ENCODE data around the gene PALD1. TPM values are rescaled to one million over a fixed set of nuclear protein-coding genes. Genes with fewer than 3 reads are reported as not detected.
A peak's percentile ranks its signal among the peaks of the same experiment; 100 is the strongest.

Gene PALD1
- total RNA-seq, 3 donors from 2014 or later, result 0.90 to 2.6 (median 1.3) TPM

DNA sequence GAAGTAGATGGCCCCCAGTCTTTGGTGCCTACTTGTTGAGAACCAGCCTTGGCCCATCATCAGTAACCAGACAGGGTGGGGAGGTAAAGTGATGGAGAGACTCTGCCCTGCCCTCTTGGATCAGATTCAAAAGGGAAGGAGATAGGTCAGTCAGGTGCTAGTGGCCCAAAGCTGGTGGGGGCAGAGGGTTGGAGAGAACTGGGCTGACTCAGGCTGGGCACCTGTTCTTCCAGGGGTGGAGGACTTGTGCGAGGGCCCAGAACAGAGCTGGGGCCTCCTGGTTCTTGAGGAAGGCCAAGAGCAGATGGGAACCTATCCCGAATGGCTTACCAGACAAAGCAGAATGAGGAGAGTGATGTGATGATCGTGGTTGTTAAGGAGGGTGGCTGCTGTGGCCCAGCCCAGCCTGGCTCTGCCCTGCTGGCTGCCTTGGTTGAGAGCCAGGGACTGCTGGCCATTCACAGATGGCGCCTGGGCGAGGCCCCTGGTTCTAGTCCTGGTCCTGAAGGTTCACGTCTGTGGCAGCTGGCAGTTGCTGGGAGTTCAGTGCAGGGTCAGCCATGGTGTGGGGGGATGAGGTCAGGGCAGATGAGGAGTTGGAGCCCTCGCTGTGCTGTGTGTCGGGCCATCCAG, 36.6 kb downstream of the PALD1 start:
- no peak for DNase-seq
- no peak for ATAC-seq
- Mint-ChIP-seq H3K27me3 (ENCODE audit: low read depth) (peaks cover 3% of the 10 kb centered on the region), H3K36me3 (ENCODE audit: insufficient read depth) (no peaks in the 10 kb centered on the region), H3K4me1 (ENCODE audit: low read depth) (peaks cover 2% of the 10 kb centered on the region), H3K4me3 (no peak overlapping the region), H3K9me3 (no peaks in the 10 kb centered on the region)

DNA sequence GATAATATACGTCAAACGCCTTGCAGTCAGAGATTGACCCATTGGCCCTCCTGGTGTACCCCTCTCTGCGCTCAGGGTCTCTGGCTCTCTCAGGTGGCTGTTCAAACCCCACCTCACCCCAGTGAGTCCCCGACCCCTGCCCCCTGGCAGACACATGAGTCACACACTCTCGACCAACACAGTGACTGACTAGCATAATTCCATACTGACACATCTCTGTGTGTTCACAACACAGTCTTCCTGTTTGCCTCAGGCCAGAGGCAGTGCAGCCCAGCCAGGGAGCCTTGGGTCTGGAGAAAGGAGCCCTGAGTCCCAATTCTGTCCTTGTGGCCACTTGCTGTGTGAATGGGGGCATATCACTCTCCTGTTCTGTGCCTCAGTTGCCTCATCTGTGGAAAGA, 40.1 kb downstream of the PALD1 start:
- DNase-seq, result no peak
- no peak overlapping the region for H3K4me3 Mint-ChIP-seq
- peaks cover 2% of the 10 kb centered on the region for H3K4me1 Mint-ChIP-seq (ENCODE audit: low read depth)
- ATAC-seq, result no peak
- no peaks in the 10 kb centered on the region for H3K36me3 Mint-ChIP-seq (ENCODE audit: insufficient read depth)
- no peaks in the 10 kb centered on the region for H3K9me3 Mint-ChIP-seq
- H3K27me3 Mint-ChIP-seq (ENCODE audit: low read depth), result no peaks in the 10 kb centered on the region

DNA sequence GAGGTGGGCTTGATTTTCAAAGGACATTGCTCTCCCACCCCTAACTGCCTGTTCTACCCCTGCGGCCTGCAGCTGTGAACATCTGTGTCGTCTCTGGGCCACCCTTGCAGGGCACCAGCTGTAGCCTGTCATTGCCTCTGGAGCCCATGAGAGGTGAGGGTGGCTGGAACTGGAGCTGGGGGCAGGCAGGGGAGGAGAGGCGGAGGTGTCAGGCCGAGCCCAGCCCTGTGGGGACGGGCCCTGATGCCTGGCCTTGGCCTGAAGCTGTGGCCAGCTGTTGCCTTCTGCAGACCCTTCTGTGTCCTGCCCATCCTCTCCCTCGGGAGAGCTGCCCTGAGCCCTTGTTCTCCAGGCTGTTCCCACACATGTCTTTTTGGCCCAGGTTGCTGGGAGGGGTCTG, 44.5 kb downstream of the PALD1 start:
- no peaks in the 10 kb centered on the region for H3K9me3 Mint-ChIP-seq
- ATAC-seq (no peak), DNase-seq (no peak)
- H3K4me1 Mint-ChIP-seq (ENCODE audit: low read depth), result no peaks in the 10 kb centered on the region
- no peaks in the 10 kb centered on the region for H3K27me3 Mint-ChIP-seq (ENCODE audit: low read depth)
- H3K36me3 Mint-ChIP-seq (ENCODE audit: insufficient read depth), result no peaks in the 10 kb centered on the region
- no peak overlapping the region for H3K4me3 Mint-ChIP-seq

- no peak for DNase-seq
- Mint-ChIP-seq H3K36me3 (ENCODE audit: insufficient read depth) (no peaks in the 10 kb centered on the region), H3K4me3 (no peak overlapping the region), H3K4me1 (ENCODE audit: low read depth) (no peaks in the 10 kb centered on the region), H3K27me3 (ENCODE audit: low read depth) (no peaks in the 10 kb centered on the region), H3K9me3 (no peaks in the 10 kb centered on the region)
- ATAC-seq, result no peak
Measured at GRCh38 chr10:70523549-70523948, 45.0 kb downstream of the PALD1 start.

DNA sequence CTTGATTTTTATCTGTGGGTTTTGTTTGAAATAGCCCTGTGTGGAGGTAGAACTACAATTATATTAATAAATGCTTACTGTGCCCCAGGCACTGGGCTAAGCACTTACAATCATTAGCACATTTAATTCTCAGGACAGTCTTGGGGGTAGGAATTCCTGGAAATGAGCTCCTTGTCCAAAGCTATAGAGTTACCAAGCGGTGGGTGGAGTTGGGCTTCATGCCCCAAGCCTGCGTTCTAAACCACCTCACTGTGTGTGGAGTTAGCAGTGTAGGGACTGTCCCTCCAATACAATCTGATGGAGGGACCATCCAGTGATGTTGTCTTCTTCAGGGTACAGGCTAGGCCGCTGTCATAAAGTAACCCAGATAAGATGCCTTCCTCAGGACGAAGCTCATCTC, 49.7 kb downstream of the PALD1 start:
- ATAC-seq (no peak), DNase-seq (no peak)
- Mint-ChIP-seq H3K27me3 (ENCODE audit: low read depth) (no peaks in the 10 kb centered on the region), H3K9me3 (no peaks in the 10 kb centered on the region), H3K36me3 (ENCODE audit: insufficient read depth) (no peaks in the 10 kb centered on the region), H3K4me1 (ENCODE audit: low read depth) (no peaks in the 10 kb centered on the region), H3K4me3 (no peak overlapping the region)

- Mint-ChIP-seq H3K4me1 (ENCODE audit: low read depth) (no peaks in the 10 kb centered on the region), H3K36me3 (ENCODE audit: insufficient read depth) (no peaks in the 10 kb centered on the region), H3K4me3 (no peak overlapping the region), H3K9me3 (no peaks in the 10 kb centered on the region), H3K27me3 (ENCODE audit: low read depth) (no peaks in the 10 kb centered on the region)
- ATAC-seq (peak in 1 of 2 donors; percentile 48), DNase-seq (no peak)
Measured at GRCh38 chr10:70528741-70529362, 50.3 kb downstream of the PALD1 start.

DNA sequence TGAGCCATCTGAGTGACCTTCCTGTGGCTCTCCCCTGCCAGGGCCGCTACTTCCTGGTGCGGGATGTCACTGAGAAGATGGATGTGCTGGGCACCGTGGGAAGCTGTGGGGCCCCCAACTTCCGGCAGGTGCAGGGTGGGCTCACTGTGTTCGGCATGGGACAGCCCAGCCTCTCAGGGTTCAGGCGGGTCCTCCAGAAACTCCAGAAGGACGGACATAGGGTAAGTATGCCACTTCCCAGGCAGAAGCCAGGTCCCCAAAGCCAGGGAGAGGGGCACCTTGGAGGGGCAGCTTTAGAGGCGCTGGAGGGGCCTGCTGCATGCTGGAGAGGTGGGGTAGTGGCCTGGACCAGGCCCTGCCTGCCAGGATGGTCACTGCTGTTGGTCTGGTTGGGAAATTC, 51.3 kb downstream of the PALD1 start:
- no peak for DNase-seq
- H3K4me1 Mint-ChIP-seq (ENCODE audit: low read depth), result no peaks in the 10 kb centered on the region
- no peaks in the 10 kb centered on the region for H3K36me3 Mint-ChIP-seq (ENCODE audit: insufficient read depth)
- no peak for ATAC-seq
- no peaks in the 10 kb centered on the region for H3K9me3 Mint-ChIP-seq
- H3K4me3 Mint-ChIP-seq, result no peak overlapping the region
- no peaks in the 10 kb centered on the region for H3K27me3 Mint-ChIP-seq (ENCODE audit: low read depth)

DNA sequence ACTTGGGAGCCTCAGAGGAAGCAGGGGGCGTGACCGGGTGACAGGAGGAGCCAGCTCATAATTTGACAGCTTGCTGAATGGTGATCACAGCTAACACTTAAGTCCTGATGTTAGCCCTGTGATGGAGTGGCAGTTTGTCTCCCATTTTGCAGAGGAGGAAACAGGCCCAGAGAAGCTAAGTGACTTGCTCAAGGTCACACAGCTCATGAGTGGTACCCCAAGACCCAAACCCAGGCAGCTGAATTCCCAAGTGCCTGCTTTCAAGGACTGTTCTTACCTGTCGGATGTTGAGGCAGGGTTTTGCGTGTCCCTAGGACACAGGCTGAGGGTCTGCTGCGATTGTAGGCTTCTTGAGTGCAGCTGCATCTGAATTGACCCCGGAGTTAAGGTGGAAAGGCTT, 51.7 kb downstream of the PALD1 start:
- Mint-ChIP-seq H3K9me3 (no peaks in the 10 kb centered on the region), H3K4me3 (no peak overlapping the region), H3K27me3 (ENCODE audit: low read depth) (no peaks in the 10 kb centered on the region), H3K4me1 (ENCODE audit: low read depth) (no peaks in the 10 kb centered on the region), H3K36me3 (ENCODE audit: insufficient read depth) (no peaks in the 10 kb centered on the region)
- DNase-seq (no peak), ATAC-seq (no peak)

GRCh38 chr10:70532554-70533188, 54.1 kb downstream of the PALD1 start:
- ATAC-seq, result no peak
- H3K4me3 Mint-ChIP-seq, result no peak overlapping the region

GRCh38 chr10:70533189-70533558, 54.6 kb downstream of the PALD1 start:
- DNase-seq (no peak), ATAC-seq (no peak)
- Mint-ChIP-seq H3K4me1 (ENCODE audit: low read depth) (no peaks in the 10 kb centered on the region), H3K36me3 (ENCODE audit: insufficient read depth) (no peaks in the 10 kb centered on the region), H3K27me3 (ENCODE audit: low read depth) (no peaks in the 10 kb centered on the region), H3K4me3 (no peak overlapping the region), H3K9me3 (no peaks in the 10 kb centered on the region)

More at GRCh38 chr10:70532554-70533188, 54.1 kb downstream of the PALD1 start:
- Mint-ChIP-seq H3K27me3 (ENCODE audit: low read depth) (no peaks in the 10 kb centered on the region), H3K4me1 (ENCODE audit: low read depth) (no peaks in the 10 kb centered on the region), H3K36me3 (ENCODE audit: insufficient read depth) (no peaks in the 10 kb centered on the region), H3K9me3 (no peaks in the 10 kb centered on the region)
- no peak for DNase-seq

DNA sequence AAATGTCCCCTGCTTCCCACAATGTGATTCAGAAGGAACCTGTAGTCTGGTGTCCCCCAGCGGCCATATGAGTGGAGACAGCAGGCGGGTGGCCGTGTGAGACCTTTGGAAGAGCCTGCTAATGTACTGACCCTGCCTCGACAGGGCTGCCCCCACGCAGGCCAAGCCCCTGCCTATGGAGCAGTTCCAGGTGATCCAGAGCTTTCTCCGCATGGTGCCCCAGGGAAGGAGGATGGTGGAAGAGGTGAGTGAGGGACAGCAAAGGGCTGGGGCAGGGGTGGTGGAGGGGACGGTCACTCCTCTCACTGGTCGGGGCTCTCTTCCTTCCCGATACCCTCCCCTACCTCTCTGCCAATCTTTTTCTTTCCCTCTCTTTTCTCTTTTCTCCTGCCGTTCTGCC, 55.7 kb downstream of the PALD1 start:
- Mint-ChIP-seq H3K36me3 (ENCODE audit: insufficient read depth) (no peaks in the 10 kb centered on the region), H3K4me1 (ENCODE audit: low read depth) (no peaks in the 10 kb centered on the region), H3K9me3 (no peaks in the 10 kb centered on the region), H3K4me3 (no peak overlapping the region), H3K27me3 (ENCODE audit: low read depth) (no peaks in the 10 kb centered on the region)
- no peak for ATAC-seq
- DNase-seq, result no peak

DNA sequence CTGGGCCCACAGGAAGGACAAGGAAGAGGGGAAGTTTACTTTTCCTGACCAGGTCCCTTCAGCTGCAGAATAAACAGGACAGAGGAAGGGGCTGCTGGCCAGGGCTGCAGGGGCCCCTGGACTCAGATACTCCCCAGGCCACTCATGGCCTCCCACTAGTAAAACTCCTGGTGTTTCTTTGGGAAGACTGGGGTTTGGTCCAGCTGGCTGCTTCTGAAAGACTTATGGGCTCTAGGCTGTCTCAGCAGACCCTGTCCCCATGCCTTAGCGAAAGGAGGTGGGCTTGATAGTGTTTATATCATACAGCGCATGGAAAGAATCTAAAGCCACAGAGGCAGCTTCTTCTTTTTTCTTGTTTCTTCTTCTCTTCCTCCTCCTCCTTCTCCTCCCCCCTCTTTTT, 56.4 kb downstream of the PALD1 start:
- Mint-ChIP-seq H3K4me3 (no peak overlapping the region), H3K36me3 (ENCODE audit: insufficient read depth) (no peaks in the 10 kb centered on the region), H3K27me3 (ENCODE audit: low read depth) (no peaks in the 10 kb centered on the region), H3K4me1 (ENCODE audit: low read depth) (no peaks in the 10 kb centered on the region), H3K9me3 (no peaks in the 10 kb centered on the region)
- no peak for DNase-seq
- no peak for ATAC-seq

DNA sequence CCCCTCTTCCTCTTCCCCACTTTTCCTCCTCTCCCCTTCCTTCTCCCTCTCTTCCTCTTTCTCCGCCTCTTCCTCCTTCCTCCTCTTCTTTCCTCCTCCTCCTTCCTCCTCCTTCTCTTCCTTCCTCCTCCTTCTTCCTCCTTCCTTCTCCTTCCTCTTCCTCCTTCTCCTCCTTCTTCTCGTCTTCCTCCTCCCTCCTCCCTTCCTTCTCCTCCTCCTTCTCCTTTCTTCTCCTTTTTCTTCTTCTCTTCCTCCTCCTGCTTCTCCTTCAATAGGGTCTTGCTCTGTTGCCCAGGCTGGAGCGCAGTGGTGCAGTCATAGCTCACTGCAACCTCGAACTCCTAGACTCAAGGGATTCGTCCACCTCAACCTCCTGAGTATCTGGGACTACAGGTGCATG, 56.9 kb downstream of the PALD1 start:
- no peaks in the 10 kb centered on the region for H3K36me3 Mint-ChIP-seq (ENCODE audit: insufficient read depth)
- ATAC-seq (no peak), DNase-seq (no peak)
- H3K4me1 Mint-ChIP-seq (ENCODE audit: low read depth), result no peaks in the 10 kb centered on the region
- H3K4me3 Mint-ChIP-seq, result no peak overlapping the region
- no peaks in the 10 kb centered on the region for H3K9me3 Mint-ChIP-seq
- H3K27me3 Mint-ChIP-seq (ENCODE audit: low read depth), result no peaks in the 10 kb centered on the region

GRCh38 chr10:70536196-70536861, 57.8 kb downstream of the PALD1 start:
- Mint-ChIP-seq H3K36me3 (ENCODE audit: insufficient read depth) (no peaks in the 10 kb centered on the region), H3K4me3 (no peak overlapping the region), H3K9me3 (no peaks in the 10 kb centered on the region), H3K4me1 (ENCODE audit: low read depth) (no peaks in the 10 kb centered on the region), H3K27me3 (ENCODE audit: low read depth) (no peaks in the 10 kb centered on the region)
- DNase-seq (no peak), ATAC-seq (no peak)
